Measurements from ENCODE around the gene SYT4.
"Not testable (repeated sequence)": the region's sequence is repeated elsewhere in the genome, so short reads cannot be mapped to it uniquely, and the experiment has no call there.

SYT4 gene

GRCh38 chr18:43277164-43277600 lies at the start of gene SYT4:
Gene SYT4 (minus strand): TSS chr18:43277490. CDS start chr18:43277281, 209 bp downstream.
- DNase-seq (ENCODE audit: low spot score): no peak

- no peak for DNase-seq (ENCODE audit: low spot score)
Measured at GRCh38 chr18:43322132-43322531, 44.8 kb upstream of the SYT4 start.

GRCh38 chr18:43314941-43315340 lies 37.7 kb upstream of the SYT4 start:
- DNase-seq (ENCODE audit: low spot score): no peak

GRCh38 chr18:43312891-43313290 lies 35.6 kb upstream of the SYT4 start:
- no peak for DNase-seq (ENCODE audit: low spot score)

- no peak for DNase-seq (ENCODE audit: low spot score)
Measured at GRCh38 chr18:43310239-43310638, 32.9 kb upstream of the SYT4 start.

- no peak for DNase-seq (ENCODE audit: low spot score)
Measured at GRCh38 chr18:43303376-43303775, 26.1 kb upstream of the SYT4 start.

GRCh38 chr18:43286187-43286586 lies 8.9 kb upstream of the SYT4 start:
- DNase-seq (ENCODE audit: low spot score): not testable (repeated sequence)

GRCh38 chr18:43283299-43283698 lies 6.0 kb upstream of the SYT4 start:
- DNase-seq (ENCODE audit: low spot score): no peak

GRCh38 chr18:43279015-43279744 lies 1.9 kb upstream of the SYT4 start:
- no peak for DNase-seq (ENCODE audit: low spot score)

GRCh38 chr18:43278355-43278754 lies 1.1 kb upstream of the SYT4 start:
- DNase-seq (ENCODE audit: low spot score): no peak

- no peak for DNase-seq (ENCODE audit: low spot score)
Measured at GRCh38 chr18:43276491-43276890, 799 bp downstream of the SYT4 start.

- DNase-seq (ENCODE audit: low spot score): no peak
Measured at GRCh38 chr18:43275546-43275945, 1.7 kb downstream of the SYT4 start.

GRCh38 chr18:43274526-43274925 lies 2.8 kb downstream of the SYT4 start:
- no peak for DNase-seq (ENCODE audit: low spot score)

- peak; percentile 4 for DNase-seq (ENCODE audit: low spot score)
Measured at GRCh38 chr18:43271593-43272432, 5.5 kb downstream of the SYT4 start.

- no peak for DNase-seq (ENCODE audit: low spot score)
Measured at GRCh38 chr18:43267818-43268217, 9.5 kb downstream of the SYT4 start.

- no peak for DNase-seq (ENCODE audit: low spot score)
Measured at GRCh38 chr18:43265465-43265864, 11.8 kb downstream of the SYT4 start.

- no peak for DNase-seq (ENCODE audit: low spot score)
Measured at GRCh38 chr18:43248610-43249249, 28.6 kb downstream of the SYT4 start.

GRCh38 chr18:43247944-43248343 lies 29.3 kb downstream of the SYT4 start:
- no peak for DNase-seq (ENCODE audit: low spot score)

- DNase-seq (ENCODE audit: low spot score): no peak
Measured at GRCh38 chr18:43238429-43238828, 38.9 kb downstream of the SYT4 start.

- no peak for DNase-seq (ENCODE audit: low spot score)
Measured at GRCh38 chr18:43236921-43237320, 40.4 kb downstream of the SYT4 start.

- no peak for DNase-seq (ENCODE audit: low spot score)
Measured at GRCh38 chr18:43234889-43235288, 42.4 kb downstream of the SYT4 start.

- DNase-seq (ENCODE audit: low spot score): no peak
Measured at GRCh38 chr18:43222501-43222900, 54.8 kb downstream of the SYT4 start.

- DNase-seq (ENCODE audit: low spot score): no peak
Measured at GRCh38 chr18:43220691-43221090, 56.6 kb downstream of the SYT4 start.
